ENCODE results near the gene CIC.

DNA sequence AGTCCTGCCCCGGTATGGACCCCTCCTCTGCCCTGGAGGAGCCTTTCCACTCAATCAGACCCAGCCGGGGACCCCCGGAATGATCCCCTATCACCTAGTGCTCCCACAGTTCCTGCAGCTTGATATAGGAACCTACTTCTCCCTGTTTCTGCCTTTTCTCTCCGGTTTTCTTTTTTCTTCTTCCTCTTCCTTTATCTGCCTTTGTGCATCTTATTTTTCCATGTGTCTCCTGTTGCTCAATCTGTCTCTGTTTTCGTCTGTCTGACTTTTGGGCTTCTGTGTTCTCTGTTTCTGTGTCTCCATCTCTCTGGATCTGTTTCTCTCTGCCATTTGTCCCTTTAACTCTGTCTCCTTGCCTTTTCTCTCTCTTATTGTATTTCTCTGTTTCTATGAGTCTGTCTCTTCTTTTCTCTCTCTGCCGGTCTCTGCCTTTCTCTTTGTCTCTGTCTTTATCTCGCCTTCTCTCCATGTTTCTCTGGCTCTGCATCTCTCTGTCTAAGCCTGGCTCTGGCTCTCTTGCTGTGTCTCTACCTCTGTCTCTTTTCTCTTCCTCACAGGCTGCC lies 66.4 kb downstream of the CIC start:
- no peak for TF ChIP-seq NR3C1 (IDR thresholded peaks at IDR 0.05)
- TF ChIP-seq, protein P1, sequence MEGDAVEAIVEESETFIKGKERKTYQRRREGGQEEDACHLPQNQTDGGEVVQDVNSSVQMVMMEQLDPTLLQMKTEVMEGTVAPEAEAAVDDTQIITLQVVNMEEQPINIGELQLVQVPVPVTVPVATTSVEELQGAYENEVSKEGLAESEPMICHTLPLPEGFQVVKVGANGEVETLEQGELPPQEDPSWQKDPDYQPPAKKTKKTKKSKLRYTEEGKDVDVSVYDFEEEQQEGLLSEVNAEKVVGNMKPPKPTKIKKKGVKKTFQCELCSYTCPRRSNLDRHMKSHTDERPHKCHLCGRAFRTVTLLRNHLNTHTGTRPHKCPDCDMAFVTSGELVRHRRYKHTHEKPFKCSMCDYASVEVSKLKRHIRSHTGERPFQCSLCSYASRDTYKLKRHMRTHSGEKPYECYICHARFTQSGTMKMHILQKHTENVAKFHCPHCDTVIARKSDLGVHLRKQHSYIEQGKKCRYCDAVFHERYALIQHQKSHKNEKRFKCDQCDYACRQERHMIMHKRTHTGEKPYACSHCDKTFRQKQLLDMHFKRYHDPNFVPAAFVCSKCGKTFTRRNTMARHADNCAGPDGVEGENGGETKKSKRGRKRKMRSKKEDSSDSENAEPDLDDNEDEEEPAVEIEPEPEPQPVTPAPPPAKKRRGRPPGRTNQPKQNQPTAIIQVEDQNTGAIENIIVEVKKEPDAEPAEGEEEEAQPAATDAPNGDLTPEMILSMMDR (IDR thresholded peaks at IDR 0.05), result no peak
- TF ChIP-seq PHF8 (IDR thresholded peaks at IDR 0.05; ENCODE audit: borderline replicate concordance, low read depth), result no peak
- TF ChIP-seq POLR2A (IDR thresholded peaks at IDR 0.05; ENCODE audit: low read length), result no peak
- TF ChIP-seq, protein P2, sequence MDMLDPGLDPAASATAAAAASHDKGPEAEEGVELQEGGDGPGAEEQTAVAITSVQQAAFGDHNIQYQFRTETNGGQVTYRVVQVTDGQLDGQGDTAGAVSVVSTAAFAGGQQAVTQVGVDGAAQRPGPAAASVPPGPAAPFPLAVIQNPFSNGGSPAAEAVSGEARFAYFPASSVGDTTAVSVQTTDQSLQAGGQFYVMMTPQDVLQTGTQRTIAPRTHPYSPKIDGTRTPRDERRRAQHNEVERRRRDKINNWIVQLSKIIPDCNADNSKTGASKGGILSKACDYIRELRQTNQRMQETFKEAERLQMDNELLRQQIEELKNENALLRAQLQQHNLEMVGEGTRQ (IDR thresholded peaks at IDR 0.05), result no peak
- no peak for TF ChIP-seq MAZ (IDR thresholded peaks at IDR 0.05; ENCODE audit: borderline replicate concordance, low read depth, low read length)
- TF ChIP-seq REST (IDR thresholded peaks at IDR 0.05), result no peak
- TF ChIP-seq TP53 (CRISPR knock-in tag; IDR thresholded peaks at IDR 0.05), result no peak
- TF ChIP-seq CHD2 (IDR thresholded peaks at IDR 0.05; ENCODE audit: low read length, partially characterized antibody), result no peak
- TF ChIP-seq NFE2L2 (conservative IDR thresholded peaks at IDR 0.05; ENCODE audit: low read length), result no peak
- TF ChIP-seq RAD21 (conservative IDR thresholded peaks at IDR 0.05 in 1 of 2, IDR thresholded peaks at IDR 0.05 in 1 of 2), result no peak
- TF ChIP-seq KDM1A (IDR thresholded peaks at IDR 0.05; ENCODE audit: low read depth), result no peak
- TF ChIP-seq KDM5A (IDR thresholded peaks at IDR 0.05), result no peak
- TF ChIP-seq CEBPB (IDR thresholded peaks at IDR 0.05), result no peak

Data from A549 (cell line).